ENCODE measurements around the gene NBEAL2.

- TF ChIP-seq CTCF (conservative IDR thresholded peaks at IDR 0.05 in 1 of 2, IDR thresholded peaks at IDR 0.05 in 1 of 2; ENCODE audit: low read depth in 1 of 2, low read length in 2 of 2) (no peak), EZH2 (IDR thresholded peaks at IDR 0.05; ENCODE audit: low read length, missing control alignments) (no peak)
These were observed 48.5 kb upstream of the NBEAL2 start for GRCh38 chr3:46930945-46931403.

All from fibroblast of lung (primary cell).